ENCODE data around the gene CALY. TPM values are rescaled to one million over a fixed set of nuclear protein-coding genes. Genes with fewer than 3 reads are reported as not detected.

CALY gene
- total RNA-seq, 2 experiments from 2014 or later = 3.8 to 3.9 TPM

DNA sequence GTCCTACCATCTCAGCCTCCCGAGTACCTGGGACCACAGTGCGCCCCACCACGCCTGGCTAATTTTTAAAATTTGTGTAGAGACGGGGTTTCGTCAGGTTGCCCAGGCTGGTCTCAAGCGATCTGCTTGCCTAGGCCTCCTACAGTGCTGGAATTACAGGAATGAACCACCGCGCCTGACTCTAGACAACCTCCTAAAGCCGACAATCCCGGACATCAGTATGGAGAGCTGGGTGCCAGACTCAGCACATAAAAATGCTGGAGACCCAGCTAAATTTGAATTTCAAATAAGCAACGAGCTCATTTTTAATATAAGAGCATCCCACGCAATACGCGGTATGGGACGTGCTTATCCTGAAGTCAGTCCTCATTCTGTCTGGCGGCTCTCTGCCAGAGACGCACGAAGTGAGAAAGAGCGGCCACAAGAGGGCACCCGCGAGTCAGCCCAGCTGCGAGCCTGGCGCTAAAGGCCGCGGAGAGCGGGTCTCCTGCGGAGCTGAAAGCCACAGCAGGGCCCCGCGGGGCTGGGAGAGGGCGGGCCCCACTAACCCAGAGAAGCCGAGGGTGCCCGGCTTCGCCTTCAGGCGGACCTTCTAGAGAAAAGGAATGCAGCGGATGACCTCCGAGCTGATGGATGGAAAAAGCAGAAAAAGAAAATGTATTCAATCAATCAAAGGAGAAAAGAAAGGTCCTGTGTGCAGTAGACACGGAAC lies 7.0 kb downstream of the CALY start:
- peaks cover 4% of the 10 kb centered on the region for H3K9me3 Mint-ChIP-seq
- H3K27ac Mint-ChIP-seq = no peak overlapping the region
- peak; percentile 75 to 95 (median 86) for DNase-seq
- Histone ChIP-seq H3K4me3 (ENCODE audit: low read length) (peak overlapping the region; percentile 25), H3K4me1 (ENCODE audit: insufficient read depth, low read length) (peaks cover 27% of the 10 kb centered on the region), H3K36me3 (ENCODE audit: insufficient read depth, low read length) (no peaks in the 10 kb centered on the region), H3K27me3 (ENCODE audit: control insufficient read depth in 1 of 2, insufficient read depth in 2 of 2, low read length in 2 of 2) (peaks cover 42 to 43% of the 10 kb centered on the region in 2 experiments), H3K9me3 (ENCODE audit: control insufficient read depth in 1 of 2, insufficient read depth in 1 of 2, low read length in 2 of 2) (peaks cover 0 to 38% of the 10 kb centered on the region in 2 experiments), H3K27ac (ENCODE audit: low read depth in 1 of 2, low read length in 2 of 2) (no peak overlapping the region)
- peak; percentile 86 for ATAC-seq (ENCODE audit: poor library complexity)
- peaks cover 4% of the 10 kb centered on the region for H3K36me3 Mint-ChIP-seq (ENCODE audit: low read depth)
- peak overlapping the region; percentile 42 for H3K4me3 Mint-ChIP-seq
- peaks cover 18% of the 10 kb centered on the region for H3K4me1 Mint-ChIP-seq (ENCODE audit: low read depth)
- TF ChIP-seq, protein P1, sequence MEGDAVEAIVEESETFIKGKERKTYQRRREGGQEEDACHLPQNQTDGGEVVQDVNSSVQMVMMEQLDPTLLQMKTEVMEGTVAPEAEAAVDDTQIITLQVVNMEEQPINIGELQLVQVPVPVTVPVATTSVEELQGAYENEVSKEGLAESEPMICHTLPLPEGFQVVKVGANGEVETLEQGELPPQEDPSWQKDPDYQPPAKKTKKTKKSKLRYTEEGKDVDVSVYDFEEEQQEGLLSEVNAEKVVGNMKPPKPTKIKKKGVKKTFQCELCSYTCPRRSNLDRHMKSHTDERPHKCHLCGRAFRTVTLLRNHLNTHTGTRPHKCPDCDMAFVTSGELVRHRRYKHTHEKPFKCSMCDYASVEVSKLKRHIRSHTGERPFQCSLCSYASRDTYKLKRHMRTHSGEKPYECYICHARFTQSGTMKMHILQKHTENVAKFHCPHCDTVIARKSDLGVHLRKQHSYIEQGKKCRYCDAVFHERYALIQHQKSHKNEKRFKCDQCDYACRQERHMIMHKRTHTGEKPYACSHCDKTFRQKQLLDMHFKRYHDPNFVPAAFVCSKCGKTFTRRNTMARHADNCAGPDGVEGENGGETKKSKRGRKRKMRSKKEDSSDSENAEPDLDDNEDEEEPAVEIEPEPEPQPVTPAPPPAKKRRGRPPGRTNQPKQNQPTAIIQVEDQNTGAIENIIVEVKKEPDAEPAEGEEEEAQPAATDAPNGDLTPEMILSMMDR (IDR thresholded peaks at IDR 0.05) = peak; percentile 94
- peaks cover 52% of the 10 kb centered on the region for H3K27me3 Mint-ChIP-seq
- CTCF ChIA-PET = interaction anchor here (0.7 to 2.3 kb wide), 20 partner anchors 8 to 190 kb away, joined by 3 to 13 read pairs (median 4); partner anchors contain the start of genes ECHS1, FUOM and MTG1
- intact Hi-C loops (cut with DNase I, micrococcal nuclease) = loop anchor here (1.0 to 5.0 kb wide), 5 partner anchors 49 to 191 kb away; partner anchors contain the start of genes MTG1 (in 1 of the 2) and PAOX (in 1 of the 2)
- POLR2A ChIA-PET = interaction anchor here (0.8 to 1.2 kb wide), 4 partner anchors 44 to 65 kb away, joined by 3 to 5 read pairs (median 4); partner anchors contain the start of genes ECHS1 and MTG1

GRCh38 chr10:133328358-133329343 lies 8.0 kb downstream of the CALY start:
- Histone ChIP-seq H3K27ac (ENCODE audit: low read depth in 1 of 2, low read length in 2 of 2) (no peak overlapping the region), H3K4me1 (ENCODE audit: insufficient read depth, low read length) (peaks cover 30% of the 10 kb centered on the region), H3K4me3 (ENCODE audit: low read length) (no peak overlapping the region), H3K9me3 (ENCODE audit: control insufficient read depth in 1 of 2, insufficient read depth in 1 of 2, low read length in 2 of 2) (peaks cover 0 to 28% of the 10 kb centered on the region in 2 experiments), H3K36me3 (ENCODE audit: insufficient read depth, low read length) (no peaks in the 10 kb centered on the region), H3K27me3 (ENCODE audit: control insufficient read depth in 1 of 2, insufficient read depth in 2 of 2, low read length in 2 of 2) (peaks cover 42 to 43% of the 10 kb centered on the region in 2 experiments)
- no peak overlapping the region for H3K27ac Mint-ChIP-seq
- H3K4me1 Mint-ChIP-seq (ENCODE audit: low read depth) = peaks cover 18% of the 10 kb centered on the region
- H3K36me3 Mint-ChIP-seq (ENCODE audit: low read depth) = peaks cover 4% of the 10 kb centered on the region
- H3K4me3 Mint-ChIP-seq = no peak overlapping the region
- ChIA-PET POLR2A (interaction anchor here (0.6 to 1.2 kb wide), 3 partner anchors 45 to 180 kb away, joined by 4 to 5 read pairs (median 5); partner anchors contain the start of genes ECHS1 and MTG1), CTCF (interaction anchor here (1.0 to 2.3 kb wide), 15 partner anchors 7 to 110 kb away, joined by 3 to 13 read pairs (median 4); partner anchors contain the start of genes ECHS1 and FUOM)
- peaks cover 52% of the 10 kb centered on the region for H3K27me3 Mint-ChIP-seq
- DNase-seq (no peak), ATAC-seq (ENCODE audit: poor library complexity) (no peak)
- intact Hi-C loops (cut with DNase I, micrococcal nuclease) = loop anchor here (1.0 to 5.0 kb wide), 5 partner anchors 50 to 192 kb away; partner anchors contain the start of genes MTG1 (in 1 of the 2) and PAOX (in 1 of the 2)
- H3K9me3 Mint-ChIP-seq = peaks cover 4% of the 10 kb centered on the region
- TF ChIP-seq, protein P1 (IDR thresholded peaks at IDR 0.05) = no peak
